Peyer's patch (tissue), 4 donors: ENCODE data around the gene UBIAD1. TPM values are rescaled to one million over a fixed set of nuclear protein-coding genes. Genes with fewer than 3 reads are reported as not detected.

Source experiments
- DNase-seq, 3 donors: peaks; one replicate each; pipeline ENCODE4 v3.0.0-alpha.2; 2017 to 2019
- H3K27ac ChIP-seq, 4 donors: fragments of 200-600 bp; sonication (generic); one replicate each; pipeline ENCODE4 v1.5.1; 2016 to 2019
- H3K27me3 ChIP-seq, 2 donors: fragments of 200-600 bp; sonication (generic); one replicate each; pipeline ENCODE4 v1.5.1; 2019
- H3K36me3 ChIP-seq, 3 donors: fragments of 200-600 bp; sonication (generic); one replicate each; pipeline ENCODE4 v1.5.1; 2016 to 2019
- H3K4me1 ChIP-seq, 4 donors: fragments of 200-600 bp; sonication (generic); one replicate each; pipeline ENCODE4 v1.5.1; 2016 to 2019
- H3K4me3 ChIP-seq, 4 donors: fragments of 200-600 bp; sonication (generic); 1 replicate in 3 of 4; 2 replicates in 1 of 4; pipeline ENCODE4 v1.5.1; 2016 to 2019; ENCODE audit warnings: mild to moderate bottlenecking in 1 of 4
- H3K9me3 ChIP-seq, 4 donors: fragments of 200-600 bp; sonication (generic); one replicate each; pipeline ENCODE4 v1.5.1; 2016 to 2019; ENCODE audit warnings: mild to moderate bottlenecking in 1 of 4
- POLR2A ChIP-seq, 2 donors: fragments of 450-650 bp; IDR thresholded peaks; one replicate each; pipeline ENCODE4 v1.5.1; 2017; ENCODE audit warnings: antibody characterized with exemption in 2 of 2, mild to moderate bottlenecking in 2 of 2, moderate library complexity in 2 of 2
- total RNA-seq, 4 donors: library from RNA; depleted of rRNA; stranded (reverse); fragments of >200 nt; gene quantifications; one replicate each; pipeline ENCODE4 v1.1.0, GENCODE V29; 2016
- TF ChIP-seq, protein P1 (sequence below), 6 experiments: fragments of 450-650 bp in 4 of 6; fragments of 200-600 bp in 2 of 6; sonication (generic) in 1 of 6; IDR thresholded peaks; one replicate each; pipeline ENCODE4 v1.5.1; 2017 to 2019; ENCODE audit warnings: antibody characterized with exemption in 6 of 6, mild to moderate bottlenecking in 3 of 6, moderate library complexity in 1 of 6

Gene UBIAD1
- total RNA-seq, 4 donors from 2014 or later, result 7.5 to 18.2 (median 12.4) TPM

- no peaks in the 10 kb centered on the region for H3K9me3 ChIP-seq
- no peak for TF ChIP-seq POLR2A (IDR thresholded peaks at IDR 0.05)
- TF ChIP-seq, protein P1, sequence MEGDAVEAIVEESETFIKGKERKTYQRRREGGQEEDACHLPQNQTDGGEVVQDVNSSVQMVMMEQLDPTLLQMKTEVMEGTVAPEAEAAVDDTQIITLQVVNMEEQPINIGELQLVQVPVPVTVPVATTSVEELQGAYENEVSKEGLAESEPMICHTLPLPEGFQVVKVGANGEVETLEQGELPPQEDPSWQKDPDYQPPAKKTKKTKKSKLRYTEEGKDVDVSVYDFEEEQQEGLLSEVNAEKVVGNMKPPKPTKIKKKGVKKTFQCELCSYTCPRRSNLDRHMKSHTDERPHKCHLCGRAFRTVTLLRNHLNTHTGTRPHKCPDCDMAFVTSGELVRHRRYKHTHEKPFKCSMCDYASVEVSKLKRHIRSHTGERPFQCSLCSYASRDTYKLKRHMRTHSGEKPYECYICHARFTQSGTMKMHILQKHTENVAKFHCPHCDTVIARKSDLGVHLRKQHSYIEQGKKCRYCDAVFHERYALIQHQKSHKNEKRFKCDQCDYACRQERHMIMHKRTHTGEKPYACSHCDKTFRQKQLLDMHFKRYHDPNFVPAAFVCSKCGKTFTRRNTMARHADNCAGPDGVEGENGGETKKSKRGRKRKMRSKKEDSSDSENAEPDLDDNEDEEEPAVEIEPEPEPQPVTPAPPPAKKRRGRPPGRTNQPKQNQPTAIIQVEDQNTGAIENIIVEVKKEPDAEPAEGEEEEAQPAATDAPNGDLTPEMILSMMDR (IDR thresholded peaks at IDR 0.05), result no peak
- H3K4me1 ChIP-seq, result peaks cover 0 to 30% (median 15%) of the 10 kb centered on the region in 4 donors
- no peaks in the 10 kb centered on the region for H3K27me3 ChIP-seq
- H3K36me3 ChIP-seq, result no peaks in the 10 kb centered on the region
- peak overlapping the region; percentile 29 to 87 (median 77) for H3K4me3 ChIP-seq
- DNase-seq, result no peak
- peak overlapping the region in 3 of 4 donors; percentile 47 to 53 (median 47) for H3K27ac ChIP-seq
Observed at GRCh38 chr1:11272544-11272831, 510 bp upstream of the UBIAD1 start.

GRCh38 chr1:11273595-11274234, 717 bp downstream of the UBIAD1 start:
- H3K4me3 ChIP-seq, result peak overlapping the region; percentile 68 to 99 (median 86)
- TF ChIP-seq, protein P1 (IDR thresholded peaks at IDR 0.05), result no peak
- no peak for TF ChIP-seq POLR2A (IDR thresholded peaks at IDR 0.05)
- H3K27ac ChIP-seq, result peak overlapping the region; percentile 90 to 97 (median 94)
- H3K9me3 ChIP-seq, result no peaks in the 10 kb centered on the region
- no peaks in the 10 kb centered on the region for H3K27me3 ChIP-seq
- DNase-seq, result no peak
- peaks cover 0 to 30% (median 15%) of the 10 kb centered on the region in 4 donors for H3K4me1 ChIP-seq
- no peaks in the 10 kb centered on the region for H3K36me3 ChIP-seq

DNA sequence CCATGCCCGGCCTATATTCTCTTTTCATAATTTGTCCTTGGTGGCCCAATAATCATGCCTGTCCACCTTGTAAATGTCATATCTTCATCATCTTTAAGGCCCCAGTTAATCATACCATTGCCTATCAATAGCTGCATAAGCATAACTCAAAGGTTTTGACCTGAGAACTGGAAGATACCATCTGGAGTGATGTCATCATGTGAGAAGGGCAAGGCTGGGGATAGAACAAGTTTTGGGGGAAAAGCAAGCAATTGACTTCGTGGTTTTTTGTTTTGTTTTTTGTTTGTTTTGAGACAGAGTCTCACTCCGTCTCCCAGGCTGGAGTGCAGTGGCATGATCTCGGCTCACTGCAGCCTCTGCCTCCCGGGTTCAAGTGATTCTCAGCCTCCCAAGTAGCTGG, 6.2 kb downstream of the UBIAD1 start:
- Histone ChIP-seq H3K9me3 (no peaks in the 10 kb centered on the region), H3K27ac (no peak overlapping the region), H3K27me3 (no peaks in the 10 kb centered on the region), H3K4me3 (no peak overlapping the region), H3K36me3 (peaks cover 0 to 5% (median 0%) of the 10 kb centered on the region in 3 donors), H3K4me1 (peaks cover 0 to 32% (median 12%) of the 10 kb centered on the region in 4 donors)
- DNase-seq, result no peak
- no peak for TF ChIP-seq POLR2A (IDR thresholded peaks at IDR 0.05)
- TF ChIP-seq, protein P1 (IDR thresholded peaks at IDR 0.05), result no peak

GRCh38 chr1:11279630-11280029, 6.6 kb downstream of the UBIAD1 start:
- H3K27me3 ChIP-seq, result no peaks in the 10 kb centered on the region
- H3K9me3 ChIP-seq, result no peaks in the 10 kb centered on the region
- peaks cover 0 to 5% (median 0%) of the 10 kb centered on the region in 3 donors for H3K36me3 ChIP-seq
- no peak for TF ChIP-seq POLR2A (IDR thresholded peaks at IDR 0.05)
- TF ChIP-seq, protein P1 (IDR thresholded peaks at IDR 0.05), result no peak
- peaks cover 0 to 28% (median 7%) of the 10 kb centered on the region in 4 donors for H3K4me1 ChIP-seq
- no peak overlapping the region for H3K4me3 ChIP-seq
- no peak overlapping the region for H3K27ac ChIP-seq
- DNase-seq, result no peak

- Histone ChIP-seq H3K4me3 (no peak overlapping the region), H3K36me3 (peaks cover 0 to 12% (median 0%) of the 10 kb centered on the region in 3 donors), H3K9me3 (no peaks in the 10 kb centered on the region), H3K27me3 (no peaks in the 10 kb centered on the region), H3K4me1 (peaks cover 0 to 15% (median 2%) of the 10 kb centered on the region in 4 donors), H3K27ac (peak overlapping the region in 3 of 4 donors; percentile 4 to 73 (median 29))
- TF ChIP-seq POLR2A (IDR thresholded peaks at IDR 0.05), result no peak
- TF ChIP-seq, protein P1 (IDR thresholded peaks at IDR 0.05), result no peak
- DNase-seq, result peak in 2 of 3 donors; percentile 54 to 63
Observed at GRCh38 chr1:11280719-11281376, 7.8 kb downstream of the UBIAD1 start.
